Esophagus muscularis mucosa (tissue), 4 donors: ENCODE results near the gene TIMM21. TPM values are rescaled to one million over a fixed set of nuclear protein-coding genes. Genes with fewer than 3 reads are reported as not detected.

Experiments
- DNase-seq: peaks from one replicate; pipeline ENCODE4 v3.0.0-alpha.2; 2017; ENCODE audit errors: extremely low spot score
- H3K27ac ChIP-seq, 4 donors: fragments of 200-600 bp; sonication (generic); replicated peaks in 1 of 4; 1 replicate in 3 of 4; 2 replicates in 1 of 4; pipeline ENCODE4 v1.5.1; 2016 to 2019; ENCODE audit warnings: mild to moderate bottlenecking in 1 of 4
- H3K27me3 ChIP-seq, 4 donors: fragments of 200-600 bp; sonication (generic); one replicate each; pipeline versions ENCODE4 v1.5.1 to v1.6.0; 2016 to 2019
- H3K36me3 ChIP-seq, 4 donors: fragments of 200-600 bp; sonication (generic); one replicate each; pipeline ENCODE4 v1.5.1; 2016 to 2019
- H3K4me1 ChIP-seq, 4 donors: fragments of 200-600 bp; sonication (generic); one replicate each; pipeline ENCODE4 v1.5.1; 2016 to 2019
- H3K4me3 ChIP-seq, 4 donors: fragments of 200-600 bp; sonication (generic); 1 replicate in 2 of 4; 2 replicates in 2 of 4; pipeline ENCODE4 v1.5.1; 2016 to 2019; ENCODE audit warnings: mild to moderate bottlenecking in 4 of 4, moderate library complexity in 1 of 4
- H3K9me3 ChIP-seq, 4 donors: fragments of 200-600 bp; sonication (generic); 1 replicate in 3 of 4; 2 replicates in 1 of 4; pipeline ENCODE4 v1.5.1; 2016 to 2019
- CTCF ChIP-seq, 3 experiments: fragments of 200-600 bp in 2 of 3; fragments of 450-650 bp in 1 of 3; sonication (generic) in 2 of 3; IDR thresholded peaks; one replicate each; pipeline ENCODE4 v1.5.1; 2017 to 2019; ENCODE audit warnings: antibody characterized with exemption in 3 of 3, mild to moderate bottlenecking in 2 of 3, moderate library complexity in 1 of 3
- EP300 ChIP-seq: sonication (generic); formaldehyde crosslinking; IDR thresholded peaks from one replicate; pipeline ENCODE4 v1.6.1; 2017; ENCODE audit warnings: antibody characterized with exemption
- POLR2A ChIP-seq: fragments of 450-650 bp; IDR thresholded peaks from one replicate; pipeline ENCODE4 v1.6.1; 2017; ENCODE audit warnings: antibody characterized with exemption, moderate library complexity, mild to moderate bottlenecking, low read depth
- POLR2AphosphoS5 ChIP-seq, 2 donors: sonication (generic); formaldehyde crosslinking; IDR thresholded peaks; one replicate each; pipeline ENCODE4 v1.6.1; 2017; ENCODE audit warnings: antibody characterized with exemption in 2 of 2
- WGBS: methylation state at CpG from one replicate; pipeline ENCODE4 v1.1.5; 2018; 5-methylcytosine and 5-hydroxymethylcytosine counted together
- intact Hi-C: fragments of 100-400 bp; cut with DNase I; formaldehyde crosslinking; loops from one replicate; pipeline ENCODE4 v1.15.1; 2023
- total RNA-seq, 4 donors: library from RNA; depleted of rRNA; stranded (reverse); fragments of >200 nt; gene quantifications; one replicate each; pipeline versions ENCODE4 v1.1.0 to v1.2.1, GENCODE V29; 2016

TIMM21 gene
- total RNA-seq, 4 donors from 2014 or later = 39.7 to 55.6 (median 46.7) TPM

- TF ChIP-seq CTCF (IDR thresholded peaks at IDR 0.05) (no peak), EP300 (no peak), POLR2A (no peak), POLR2AphosphoS5 (IDR thresholded peaks at IDR 0.05) (no peak)
- DNase-seq = no peak
- Histone ChIP-seq H3K36me3 (no peaks in the 10 kb centered on the region), H3K4me3 (no peak overlapping the region), H3K4me1 (peaks cover 0 to under 1% (median under 1%) of the 10 kb centered on the region in 4 donors), H3K27ac (no peak overlapping the region), H3K9me3 (no peaks in the 10 kb centered on the region), H3K27me3 (no peaks in the 10 kb centered on the region)
- WGBS = 61% methylated on average over 10 of the region's 10 CpGs
- intact Hi-C loops = no loop called here
Observed at GRCh38 chr18:74126684-74127655, 21.4 kb upstream of the TIMM21 start.

GRCh38 chr18:74128159-74128558 is 20.2 kb upstream of the TIMM21 start:
- no peak for DNase-seq
- Histone ChIP-seq H3K9me3 (no peaks in the 10 kb centered on the region), H3K27me3 (no peaks in the 10 kb centered on the region), H3K27ac (no peak overlapping the region), H3K4me1 (peaks cover 0 to 10% (median 4%) of the 10 kb centered on the region in 4 donors), H3K4me3 (no peak overlapping the region), H3K36me3 (no peaks in the 10 kb centered on the region)
- intact Hi-C loops = no loop called here
- no peak for TF ChIP-seq POLR2A
- no peak for TF ChIP-seq POLR2AphosphoS5 (IDR thresholded peaks at IDR 0.05)
- no peak for TF ChIP-seq CTCF (IDR thresholded peaks at IDR 0.05)
- 87% methylated on average over 3 of the region's 3 CpGs for WGBS

GRCh38 chr18:74131124-74131523 is 17.2 kb upstream of the TIMM21 start:
- Histone ChIP-seq H3K9me3 (no peaks in the 10 kb centered on the region), H3K4me1 (peaks cover 0 to 10% (median 4%) of the 10 kb centered on the region in 4 donors), H3K4me3 (no peak overlapping the region), H3K36me3 (no peaks in the 10 kb centered on the region), H3K27ac (no peak overlapping the region), H3K27me3 (no peaks in the 10 kb centered on the region)
- intact Hi-C loops = no loop called here
- no peak for DNase-seq
- WGBS = 93% methylated on average over 3 of the region's 3 CpGs
- TF ChIP-seq EP300 (no peak), CTCF (IDR thresholded peaks at IDR 0.05) (no peak), POLR2AphosphoS5 (IDR thresholded peaks at IDR 0.05) (no peak), POLR2A (no peak)

GRCh38 chr18:74132201-74132600 is 16.1 kb upstream of the TIMM21 start:
- no peak overlapping the region for H3K4me3 ChIP-seq
- no peaks in the 10 kb centered on the region for H3K9me3 ChIP-seq
- H3K4me1 ChIP-seq = peaks cover 0 to 10% (median 4%) of the 10 kb centered on the region in 4 donors
- no peak overlapping the region for H3K27ac ChIP-seq
- no peak for DNase-seq
- intact Hi-C loops = no loop called here
- TF ChIP-seq POLR2A (no peak), POLR2AphosphoS5 (IDR thresholded peaks at IDR 0.05) (no peak)
- H3K36me3 ChIP-seq = no peaks in the 10 kb centered on the region
- no peaks in the 10 kb centered on the region for H3K27me3 ChIP-seq
- WGBS = 50% methylated on average over 3 of the region's 3 CpGs

- H3K27me3 ChIP-seq = peaks cover 0 to 4% (median 0%) of the 10 kb centered on the region in 4 donors
- no peaks in the 10 kb centered on the region for H3K36me3 ChIP-seq
- no peak for DNase-seq
- no peak overlapping the region for H3K4me3 ChIP-seq
- no peak for TF ChIP-seq POLR2AphosphoS5 (IDR thresholded peaks at IDR 0.05)
- no peak for TF ChIP-seq POLR2A
- TF ChIP-seq CTCF (IDR thresholded peaks at IDR 0.05) = no peak
- no peak for TF ChIP-seq EP300
- whole genome bisulfite sequencing = 86% methylated on average over 12 of the region's 12 CpGs
- no peak overlapping the region for H3K27ac ChIP-seq
- intact Hi-C loops = no loop called here
- H3K4me1 ChIP-seq = no peaks in the 10 kb centered on the region
- H3K9me3 ChIP-seq = no peaks in the 10 kb centered on the region
Observed at GRCh38 chr18:74137920-74138538, 10.3 kb upstream of the TIMM21 start.
